Measurements from ENCODE around the gene TRPV5.
A peak's percentile ranks its signal among the peaks of the same experiment; 100 is the strongest.

Gene TRPV5

GRCh38 chr7:142954680-142955268, 21.2 kb upstream of the TRPV5 start:
- Histone ChIP-seq H3K9me3 (ENCODE audit: severe bottlenecking) (peaks cover 3% of the 10 kb centered on the region), H3K4me1 (ENCODE audit: insufficient read depth, poor library complexity, severe bottlenecking) (peaks cover 15% of the 10 kb centered on the region), H3K27me3 (ENCODE audit: insufficient read depth, poor library complexity, severe bottlenecking) (no peaks in the 10 kb centered on the region), H3K27ac (ENCODE audit: poor library complexity, severe bottlenecking) (no peak overlapping the region), H3K4me3 (ENCODE audit: severe bottlenecking) (no peak overlapping the region), H3K36me3 (ENCODE audit: low read depth) (no peaks in the 10 kb centered on the region)
- no peak for ATAC-seq (ENCODE audit: low read depth)
- no peak for TF ChIP-seq CTCF (IDR thresholded peaks at IDR 0.05; ENCODE audit: poor library complexity, severe bottlenecking)
- DNase-seq (ENCODE audit: low spot score): no peak

- Histone ChIP-seq H3K36me3 (ENCODE audit: low read depth) (no peaks in the 10 kb centered on the region), H3K27me3 (ENCODE audit: insufficient read depth, poor library complexity, severe bottlenecking) (no peaks in the 10 kb centered on the region), H3K9me3 (ENCODE audit: severe bottlenecking) (no peaks in the 10 kb centered on the region), H3K4me1 (ENCODE audit: insufficient read depth, poor library complexity, severe bottlenecking) (no peaks in the 10 kb centered on the region), H3K27ac (ENCODE audit: poor library complexity, severe bottlenecking) (no peak overlapping the region), H3K4me3 (ENCODE audit: severe bottlenecking) (no peak overlapping the region)
- no peak for TF ChIP-seq CTCF (IDR thresholded peaks at IDR 0.05; ENCODE audit: poor library complexity, severe bottlenecking)
- DNase-seq (ENCODE audit: low spot score): no peak
- ATAC-seq (ENCODE audit: low read depth): no peak
Measured at GRCh38 chr7:142950235-142950634, 16.7 kb upstream of the TRPV5 start.

- H3K27ac ChIP-seq (ENCODE audit: poor library complexity, severe bottlenecking): no peak overlapping the region
- H3K4me3 ChIP-seq (ENCODE audit: severe bottlenecking): no peak overlapping the region
- ATAC-seq (ENCODE audit: low read depth): no peak
- H3K27me3 ChIP-seq (ENCODE audit: insufficient read depth, poor library complexity, severe bottlenecking): no peaks in the 10 kb centered on the region
- no peaks in the 10 kb centered on the region for H3K9me3 ChIP-seq (ENCODE audit: severe bottlenecking)
- no peaks in the 10 kb centered on the region for H3K4me1 ChIP-seq (ENCODE audit: insufficient read depth, poor library complexity, severe bottlenecking)
- TF ChIP-seq CTCF (IDR thresholded peaks at IDR 0.05; ENCODE audit: poor library complexity, severe bottlenecking): no peak
- no peak for DNase-seq (ENCODE audit: low spot score)
- no peaks in the 10 kb centered on the region for H3K36me3 ChIP-seq (ENCODE audit: low read depth)
Measured at GRCh38 chr7:142948603-142949002, 15.1 kb upstream of the TRPV5 start.

- DNase-seq (ENCODE audit: low spot score) (no peak), ATAC-seq (ENCODE audit: low read depth) (no peak)
- TF ChIP-seq CTCF (IDR thresholded peaks at IDR 0.05; ENCODE audit: poor library complexity, severe bottlenecking): no peak
- H3K36me3 ChIP-seq (ENCODE audit: low read depth): no peaks in the 10 kb centered on the region
- no peak overlapping the region for H3K27ac ChIP-seq (ENCODE audit: poor library complexity, severe bottlenecking)
- no peaks in the 10 kb centered on the region for H3K4me1 ChIP-seq (ENCODE audit: insufficient read depth, poor library complexity, severe bottlenecking)
- no peaks in the 10 kb centered on the region for H3K27me3 ChIP-seq (ENCODE audit: insufficient read depth, poor library complexity, severe bottlenecking)
- no peak overlapping the region for H3K4me3 ChIP-seq (ENCODE audit: severe bottlenecking)
- H3K9me3 ChIP-seq (ENCODE audit: severe bottlenecking): no peaks in the 10 kb centered on the region
Measured at GRCh38 chr7:142945001-142945400, 11.5 kb upstream of the TRPV5 start.

GRCh38 chr7:142943706-142944268, 10.2 kb upstream of the TRPV5 start:
- peak; percentile 62 for ATAC-seq (ENCODE audit: low read depth)
- Histone ChIP-seq H3K9me3 (ENCODE audit: severe bottlenecking) (no peaks in the 10 kb centered on the region), H3K36me3 (ENCODE audit: low read depth) (no peaks in the 10 kb centered on the region), H3K27me3 (ENCODE audit: insufficient read depth, poor library complexity, severe bottlenecking) (no peaks in the 10 kb centered on the region), H3K4me1 (ENCODE audit: insufficient read depth, poor library complexity, severe bottlenecking) (no peaks in the 10 kb centered on the region), H3K4me3 (ENCODE audit: severe bottlenecking) (no peak overlapping the region), H3K27ac (ENCODE audit: poor library complexity, severe bottlenecking) (no peak overlapping the region)
- no peak for DNase-seq (ENCODE audit: low spot score)
- no peak for TF ChIP-seq CTCF (IDR thresholded peaks at IDR 0.05; ENCODE audit: poor library complexity, severe bottlenecking)

Data from RWPE2 (cell line).